Amygdala (tissue), 56 donors: ENCODE measurements around the gene INSR.
"Not testable (repeated sequence)": the region's sequence is repeated elsewhere in the genome, so short reads cannot be mapped to it uniquely, and the experiment has no call there.

Experiments used
- DNase-seq, 56 donors: peaks; one replicate each; lab custom pipeline; 2025; lab: John Stamatoyannopoulos, UW

Gene INSR

DNA sequence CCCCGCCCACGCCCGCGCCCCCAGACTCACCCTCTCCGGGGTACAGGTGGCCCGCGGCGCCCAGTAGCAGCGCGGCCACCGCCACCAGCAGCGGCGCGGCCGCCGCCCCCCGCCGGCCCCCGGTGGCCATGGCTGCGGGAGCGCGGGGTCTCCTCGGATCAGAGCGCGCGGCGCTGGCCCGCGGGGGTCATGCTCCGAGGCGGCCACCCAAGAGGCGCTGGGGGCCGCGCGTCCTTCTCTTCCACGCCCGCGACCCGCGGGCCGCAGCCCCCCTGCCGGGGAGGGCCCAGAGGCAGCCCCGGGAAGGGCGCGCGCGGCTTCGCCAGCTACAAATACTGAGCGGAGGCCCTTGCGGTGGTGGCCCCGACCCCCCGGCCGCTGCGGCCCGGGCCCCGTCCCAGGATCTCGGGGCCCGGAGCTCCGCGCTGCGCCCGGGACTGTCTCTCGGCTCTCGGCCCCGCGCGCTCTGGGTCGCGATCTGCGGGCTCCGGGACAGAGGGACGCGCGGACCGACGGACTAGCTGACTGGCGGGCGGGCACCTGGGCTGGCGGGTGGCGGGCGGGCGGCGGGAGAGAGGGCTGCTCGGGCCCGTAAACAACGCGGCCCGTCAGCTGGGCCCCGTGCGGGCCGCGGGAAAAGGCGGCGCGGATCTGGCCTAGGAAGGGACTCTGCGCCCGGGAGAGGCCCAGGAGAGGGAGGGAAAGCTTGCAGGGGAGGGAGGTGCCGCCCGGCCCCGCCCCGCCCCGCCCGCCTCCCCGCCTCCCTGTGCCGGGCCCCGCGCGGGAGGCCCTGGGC lies at the start of gene INSR:
Gene INSR, minus strand, starts transcription at position 653 of the 796 bp plus-strand sequence. Its CDS starts 523 bp downstream, at position 130.
- DNase-seq: peak; percentile 22 to 90 (median 78)

DNA sequence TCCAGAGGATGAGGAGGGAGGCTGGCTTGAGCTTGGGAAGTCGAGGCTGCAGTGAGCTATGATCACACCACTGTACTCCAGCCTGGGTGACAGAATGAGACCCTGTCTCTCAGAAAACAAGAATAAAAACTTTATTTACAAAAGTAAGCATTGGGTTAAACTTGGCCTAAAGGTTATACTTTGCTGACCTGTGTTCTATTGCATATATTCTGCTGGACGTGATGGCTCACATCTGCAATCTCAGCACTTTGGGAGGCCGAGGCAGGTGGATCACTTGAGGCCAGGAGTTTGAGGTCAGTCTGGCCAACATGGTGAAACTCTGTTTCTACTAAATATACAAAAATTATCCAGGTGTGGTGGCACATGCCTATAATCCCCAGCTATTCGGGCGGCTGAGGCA lies 47.9 kb upstream of the INSR start:
- no peak for DNase-seq

DNA sequence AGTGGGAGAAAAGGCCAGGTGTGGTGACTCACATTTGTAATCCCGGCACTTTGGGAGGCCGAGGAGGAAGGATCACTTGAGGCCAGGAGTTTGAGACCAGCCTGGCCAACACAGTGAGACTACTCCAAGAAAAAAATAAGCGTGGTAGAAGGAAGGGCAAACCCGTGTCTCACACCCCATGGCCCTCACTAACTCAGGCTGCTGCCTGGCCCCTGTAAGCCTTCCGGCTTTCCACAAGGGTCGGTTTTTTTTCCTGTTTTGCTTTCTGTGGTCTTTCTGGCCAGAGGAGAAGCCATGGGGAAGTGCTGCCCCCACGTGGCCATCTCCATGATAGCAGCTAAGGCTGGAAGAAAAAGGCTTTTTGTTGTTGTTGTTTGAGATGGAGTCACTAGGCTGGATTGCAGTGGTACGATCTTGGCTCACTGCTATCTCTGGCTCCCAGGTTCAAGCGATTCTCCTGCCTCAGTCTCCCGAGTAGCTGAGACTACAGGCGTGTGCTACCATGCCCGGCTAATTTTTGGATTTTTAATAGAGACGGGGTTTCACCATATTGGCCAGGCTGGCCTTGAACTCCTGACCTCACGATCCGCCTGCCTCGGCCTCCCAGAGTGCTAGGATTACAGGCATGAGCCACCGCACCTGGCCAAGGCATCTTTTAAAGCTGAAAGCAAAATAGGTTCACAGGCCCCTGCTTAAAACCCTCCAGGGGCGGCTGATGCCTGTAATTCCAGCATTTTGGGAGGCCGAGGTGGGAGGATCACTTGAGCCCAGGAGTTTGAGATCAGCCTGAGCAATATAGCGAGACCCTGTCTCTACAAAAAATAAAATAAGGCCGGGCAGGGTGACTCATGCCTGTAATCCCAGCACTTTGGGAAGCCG lies 47.0 kb upstream of the INSR start:
- peak in 51 of 56 donors; percentile 20 to 92 (median 63) for DNase-seq

DNA sequence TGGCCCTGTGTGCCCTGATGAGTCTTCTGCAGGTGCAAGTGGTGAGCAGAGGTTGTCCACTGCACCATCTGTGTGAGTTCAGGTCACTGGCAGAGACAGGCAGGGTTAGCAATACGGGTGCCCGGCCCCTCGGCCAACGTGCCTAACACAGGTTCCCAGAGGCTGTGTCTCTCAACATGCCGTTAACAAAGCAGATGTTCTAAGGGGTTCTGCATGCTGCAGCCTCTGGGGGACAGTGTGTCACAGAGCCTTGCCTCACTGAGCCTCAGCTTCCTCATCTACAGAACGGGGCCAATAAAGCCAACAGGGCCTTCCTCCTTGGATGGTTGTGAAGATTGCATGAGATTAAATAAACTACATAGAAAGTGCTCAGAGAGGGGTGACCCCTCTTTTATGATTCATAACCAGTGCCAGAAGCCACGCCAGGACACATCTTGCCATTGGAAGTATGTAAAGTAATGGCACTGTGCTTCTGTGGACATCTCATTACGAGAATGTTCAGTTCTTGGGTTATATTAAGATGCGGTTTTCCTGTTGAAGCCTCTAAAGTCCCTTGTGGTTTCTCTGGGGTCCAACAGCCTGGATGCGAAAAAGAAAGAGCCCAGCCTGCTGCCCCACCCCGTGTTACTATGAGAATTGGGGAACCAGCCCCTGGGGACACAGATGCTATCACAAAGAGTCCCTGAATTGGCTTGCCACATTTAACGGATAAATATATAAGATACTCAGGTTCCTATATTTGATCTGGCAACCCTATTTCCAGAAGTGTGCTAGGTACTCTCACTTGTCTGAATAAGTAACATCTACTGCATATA lies 43.4 kb upstream of the INSR start:
- DNase-seq: peak in 7 of 56 donors; percentile 6 to 35 (median 13)

DNA sequence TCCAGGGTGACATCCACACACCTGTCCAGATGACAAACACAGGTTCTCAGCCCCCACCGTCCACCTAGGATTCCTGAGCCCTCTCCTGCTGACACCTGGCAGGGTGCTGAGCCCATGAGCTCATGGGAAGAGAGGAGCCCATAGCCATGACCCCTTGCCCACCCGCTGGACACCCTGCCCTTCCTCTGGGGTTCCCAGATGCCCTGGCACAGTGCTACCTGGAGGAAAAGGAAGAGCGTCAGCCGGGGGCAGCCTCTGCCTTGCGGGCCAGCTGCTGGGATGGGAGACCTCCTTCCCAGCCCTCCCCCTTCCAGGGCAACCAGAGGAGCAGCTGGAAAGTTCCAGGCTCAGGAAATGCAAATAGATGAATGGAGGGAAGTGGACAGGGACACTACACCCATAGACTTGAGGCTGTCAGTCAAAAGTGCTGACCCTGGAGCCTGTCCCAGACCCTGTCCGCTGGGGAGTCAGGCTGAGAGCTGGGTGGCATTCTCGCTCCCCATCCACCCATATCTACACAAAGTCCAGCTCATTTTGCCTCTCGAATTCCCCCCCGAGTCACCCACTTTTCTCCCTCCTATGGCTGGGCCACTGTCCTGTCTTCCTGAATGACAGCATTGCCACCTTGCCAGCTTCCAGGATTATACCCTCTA lies 42.2 kb upstream of the INSR start:
- DNase-seq: no peak

DNA sequence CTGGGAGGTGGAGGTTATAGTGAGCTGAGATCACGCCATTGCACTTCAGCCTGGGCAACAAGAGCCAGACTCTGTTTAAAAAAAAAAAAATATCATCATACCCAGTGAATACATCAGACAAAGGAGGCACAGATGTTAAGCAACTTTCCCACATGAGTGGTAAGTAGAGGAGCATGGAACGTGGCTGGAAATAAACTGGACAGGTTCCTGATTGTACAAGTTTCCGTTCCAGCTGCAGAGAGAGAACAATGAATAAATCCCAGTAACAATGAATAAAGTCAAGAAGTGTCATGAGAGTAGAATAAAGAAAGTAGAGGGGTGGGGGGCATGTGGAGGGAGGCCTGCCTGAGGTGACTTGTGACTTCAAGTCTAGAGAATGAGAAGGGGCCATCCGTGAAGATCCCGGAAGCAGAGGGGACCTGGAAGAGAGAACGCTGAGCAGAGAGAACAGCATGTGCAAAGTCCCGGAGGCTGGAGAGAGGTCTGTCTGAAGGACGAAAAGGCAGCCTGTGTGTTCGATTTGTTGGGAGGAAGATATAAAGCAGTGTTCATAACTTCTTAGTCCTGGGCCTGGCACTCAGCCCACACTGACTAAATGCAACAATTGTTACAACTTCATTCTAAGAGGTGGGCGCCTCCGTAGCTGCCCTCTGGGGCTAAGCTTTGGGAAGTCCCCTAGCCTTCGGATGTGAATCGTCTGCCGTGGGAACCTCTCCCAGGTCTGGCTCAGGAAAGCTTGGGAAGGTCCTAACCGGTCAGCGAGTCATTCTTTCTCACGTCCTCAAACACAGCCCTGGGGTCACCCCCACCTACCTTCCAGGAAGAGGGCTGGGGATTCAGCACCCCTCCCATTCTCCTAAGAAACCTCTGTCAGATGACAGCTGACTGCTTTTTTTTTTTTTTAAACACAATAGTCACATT lies 39.2 kb upstream of the INSR start:
- DNase-seq: peak in 1 of 56 donors; percentile 6

DNA sequence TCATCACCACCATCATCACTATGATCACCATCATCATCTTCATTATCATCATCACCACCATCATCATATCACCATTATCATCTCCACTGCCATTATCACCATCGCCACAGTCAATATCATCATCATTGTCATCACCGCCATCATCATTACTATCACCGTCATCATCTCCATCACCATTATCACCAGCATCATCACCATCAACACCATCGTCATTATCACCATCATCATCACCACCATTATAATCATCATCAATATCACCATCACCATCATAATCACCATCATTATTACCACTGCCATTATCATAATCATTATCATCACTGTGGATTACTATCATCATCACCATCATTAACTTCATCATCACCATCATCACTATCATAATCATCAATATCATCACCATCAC lies 37.2 kb upstream of the INSR start:
- no peak for DNase-seq

DNA sequence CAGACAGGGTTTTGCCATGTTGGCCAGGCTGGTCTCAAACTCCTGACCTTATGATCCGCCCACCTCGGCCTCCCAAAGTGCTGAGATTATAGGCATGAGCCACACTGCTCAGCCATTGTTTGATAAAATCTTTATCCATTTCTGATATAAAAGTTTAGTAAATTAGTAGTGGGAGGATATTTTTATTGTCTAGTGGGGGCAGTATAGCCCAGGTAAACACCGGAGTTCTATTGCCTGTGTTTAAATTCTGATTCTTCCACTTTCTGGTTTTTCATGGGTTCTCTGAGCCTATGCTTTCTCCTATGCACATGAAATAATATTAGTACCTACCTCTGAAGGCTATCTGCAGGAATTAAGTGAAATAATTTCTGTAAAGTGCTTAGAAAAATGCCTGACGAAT lies 34.4 kb upstream of the INSR start:
- DNase-seq: no peak

DNA sequence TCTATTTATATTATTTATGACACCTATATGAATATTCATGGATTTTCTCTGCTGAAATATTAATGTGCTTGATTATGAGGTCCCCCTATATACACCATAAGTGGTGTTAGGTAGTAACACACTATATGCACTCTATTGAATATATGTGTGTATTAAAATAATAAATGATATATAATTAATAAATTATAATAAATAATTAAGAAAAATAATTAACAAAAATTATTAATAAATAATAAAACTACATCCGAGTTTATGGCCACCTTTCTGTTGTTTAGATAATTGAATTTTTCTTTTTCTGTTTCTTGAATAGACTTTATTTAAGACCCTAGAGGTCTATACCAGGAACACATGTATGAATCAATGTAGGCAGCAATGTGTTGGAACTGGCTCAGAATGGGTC lies 33.6 kb upstream of the INSR start:
- DNase-seq: no peak

DNA sequence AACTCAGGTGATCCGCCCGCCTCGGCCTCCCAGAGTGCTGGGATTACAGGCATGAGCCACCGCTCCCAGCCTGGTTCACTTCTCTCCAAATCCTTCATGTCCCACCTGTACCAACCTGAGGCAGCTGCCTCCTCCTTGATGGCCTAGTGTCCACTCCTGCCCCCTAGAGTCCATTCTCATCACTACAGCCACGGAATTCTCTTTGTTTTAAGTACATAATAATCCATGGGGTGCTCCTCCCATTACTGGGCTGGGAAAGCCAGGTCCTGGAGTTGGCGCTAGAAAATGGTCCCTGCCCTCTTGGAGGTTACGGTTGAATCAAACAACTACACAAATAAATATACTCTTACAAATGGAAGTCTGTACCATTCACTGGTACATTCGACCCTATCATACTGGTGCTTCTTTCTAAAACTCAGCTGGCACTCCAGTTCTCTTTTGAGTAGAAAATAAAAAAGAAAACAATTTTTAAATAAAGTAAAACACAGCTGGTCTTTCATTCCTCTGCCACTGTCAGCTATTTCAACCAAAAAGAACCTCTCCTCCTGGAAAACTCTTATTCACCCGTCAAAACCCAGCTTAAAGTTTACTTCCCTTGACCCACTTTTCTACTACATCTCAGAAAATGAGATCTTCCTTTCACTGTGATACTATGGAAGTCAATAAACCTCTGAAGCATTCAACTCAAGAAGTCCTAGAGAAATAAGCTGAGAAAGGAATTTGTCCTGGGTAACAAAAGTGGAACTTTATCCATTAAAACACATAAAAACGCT lies 32.1 kb upstream of the INSR start:
- no peak for DNase-seq

DNA sequence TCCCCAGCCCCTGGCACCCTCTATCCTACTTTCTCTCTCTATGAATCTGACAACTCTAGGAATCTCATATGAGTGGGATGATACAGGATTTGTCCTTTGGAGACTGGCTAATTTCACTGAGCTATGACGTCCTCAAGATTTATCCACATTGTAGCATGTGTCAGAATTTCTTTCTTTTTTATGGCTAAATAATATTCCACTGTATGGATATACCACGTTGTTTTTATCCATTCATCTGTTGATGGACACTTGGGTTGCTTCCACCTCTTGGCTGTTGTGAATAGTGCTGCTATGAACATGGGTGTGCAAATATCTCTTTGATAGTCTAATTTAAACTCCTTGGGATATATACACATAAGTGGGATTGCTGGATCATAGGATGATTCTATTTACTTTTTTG lies 24.0 kb upstream of the INSR start:
- DNase-seq: no peak

DNA sequence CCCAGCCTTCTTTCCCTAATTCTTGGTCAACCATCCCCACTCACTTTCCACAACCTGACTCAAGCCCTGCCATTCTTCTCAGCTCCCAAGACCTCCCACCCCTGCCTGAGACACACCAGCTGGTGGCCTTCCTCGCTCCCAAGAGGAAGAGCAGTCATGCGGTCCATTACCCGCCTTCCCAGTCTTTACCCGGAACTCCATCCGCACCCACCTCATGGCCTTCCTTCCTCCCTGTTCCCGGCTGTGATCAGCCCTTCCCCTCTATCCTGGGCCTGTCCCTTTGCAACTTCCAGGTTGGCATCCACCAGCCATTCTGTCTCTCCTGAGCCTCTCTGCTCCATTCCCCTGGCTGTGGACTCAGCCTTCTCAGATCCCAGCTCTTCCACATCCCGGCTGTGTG lies 18.6 kb upstream of the INSR start:
- no peak for DNase-seq

DNA sequence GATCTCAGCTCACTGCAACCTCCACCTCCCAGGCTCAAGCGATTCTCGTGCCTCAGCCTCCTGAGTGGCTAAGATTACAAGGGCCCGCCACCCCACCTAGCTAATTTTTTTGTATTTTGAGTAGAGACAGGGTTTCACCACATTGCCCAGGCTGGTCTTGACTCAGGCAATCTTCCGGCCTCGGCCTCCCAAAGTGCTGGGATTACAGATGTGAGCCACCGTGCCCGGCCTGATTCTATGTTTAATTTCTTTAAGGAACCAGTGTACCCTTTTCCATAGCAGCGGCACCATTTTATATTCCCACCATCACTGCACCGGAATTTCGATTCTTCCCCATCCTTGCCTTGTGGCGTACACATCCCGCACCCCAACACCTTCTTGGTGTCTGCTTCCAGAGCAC lies 17.7 kb upstream of the INSR start:
- DNase-seq: no peak

DNA sequence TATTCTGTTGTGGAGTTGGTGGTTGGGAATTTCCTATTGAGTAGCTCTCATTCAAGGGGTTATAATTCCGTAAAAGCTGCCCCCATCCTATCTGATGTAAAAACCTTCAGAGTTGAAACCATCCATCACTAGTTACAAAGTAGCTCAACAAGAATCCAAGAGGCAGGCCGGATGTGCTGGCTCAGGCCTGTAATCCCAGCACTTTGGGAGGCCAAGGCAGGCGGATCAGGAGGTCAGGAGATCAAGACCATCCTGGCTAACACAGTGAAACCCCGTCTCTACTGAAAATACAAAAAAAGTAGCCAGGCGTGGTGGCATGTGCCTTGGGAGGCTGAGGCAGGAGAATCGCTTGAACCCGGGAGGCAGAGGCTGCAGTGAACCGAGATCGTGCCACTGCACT lies 14.1 kb upstream of the INSR start:
- DNase-seq: not testable (repeated sequence)

DNA sequence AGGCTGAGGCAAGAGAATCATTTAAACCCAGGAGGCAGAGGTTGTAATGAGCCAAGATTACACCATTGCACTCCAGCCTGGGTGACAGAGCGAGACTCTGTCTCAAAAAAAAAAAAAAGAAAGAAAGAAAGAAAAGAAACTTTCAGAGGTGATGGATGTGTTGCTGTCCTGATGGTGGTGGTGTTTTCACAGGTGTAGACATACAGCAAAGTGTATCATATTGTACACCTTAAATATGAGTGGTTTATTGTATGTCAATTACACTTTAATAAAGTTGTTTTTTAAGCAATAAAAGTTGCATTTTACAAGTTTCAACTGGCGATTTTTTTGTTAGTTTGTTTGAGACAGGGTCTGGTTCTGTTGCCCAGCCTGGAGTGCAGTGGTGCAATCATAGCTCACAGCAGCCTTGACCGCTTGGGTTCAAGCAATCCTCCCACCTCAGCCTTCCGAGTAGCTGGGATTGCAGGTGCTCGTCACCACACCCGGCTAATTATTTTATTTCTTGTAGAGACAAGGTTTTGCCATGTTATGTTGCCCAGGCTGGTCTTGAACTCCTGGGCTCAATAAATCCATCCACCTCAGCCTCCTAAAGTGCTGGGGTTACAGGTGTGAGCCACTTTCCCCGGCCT lies 13.5 kb upstream of the INSR start:
- no peak for DNase-seq

DNA sequence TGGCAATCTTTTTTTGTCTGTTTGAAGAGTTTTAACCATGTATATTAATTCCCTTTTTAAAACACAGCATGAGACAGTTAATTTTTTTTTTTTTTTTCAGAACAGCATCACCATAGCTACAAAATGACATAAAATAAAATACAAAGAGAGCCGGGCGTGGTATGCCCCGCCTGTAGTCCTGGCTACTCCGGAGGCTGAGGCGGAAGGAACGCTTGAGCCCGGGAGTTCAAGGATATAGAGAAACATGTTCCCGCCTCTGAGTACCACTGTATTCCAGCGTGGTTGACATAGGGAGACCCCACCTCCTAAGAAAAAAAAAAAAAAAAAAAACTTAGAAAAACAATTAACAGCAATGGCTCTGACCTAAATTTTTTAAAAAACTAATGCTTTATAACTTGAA lies 10.0 kb upstream of the INSR start:
- no peak for DNase-seq

DNA sequence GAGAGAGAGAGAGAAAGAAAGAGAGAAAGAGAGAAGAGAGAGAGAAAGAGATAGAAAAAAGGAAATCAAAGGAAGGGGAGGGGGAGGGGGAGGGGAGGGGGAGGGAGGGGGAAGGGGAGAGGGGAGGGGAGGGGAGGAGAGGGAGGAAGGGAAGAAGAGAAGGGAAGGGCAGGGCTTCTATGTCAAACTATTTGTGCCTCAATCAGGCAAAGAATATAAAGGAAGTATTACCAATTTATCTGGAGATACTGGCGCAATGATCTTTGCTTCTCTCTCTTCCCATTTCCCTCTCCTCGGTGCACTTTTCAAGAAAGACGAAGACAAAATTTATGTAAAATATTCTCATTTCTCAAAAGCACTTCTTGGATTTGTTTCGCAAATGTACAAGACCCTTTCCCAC lies 9.3 kb upstream of the INSR start:
- no peak for DNase-seq

DNA sequence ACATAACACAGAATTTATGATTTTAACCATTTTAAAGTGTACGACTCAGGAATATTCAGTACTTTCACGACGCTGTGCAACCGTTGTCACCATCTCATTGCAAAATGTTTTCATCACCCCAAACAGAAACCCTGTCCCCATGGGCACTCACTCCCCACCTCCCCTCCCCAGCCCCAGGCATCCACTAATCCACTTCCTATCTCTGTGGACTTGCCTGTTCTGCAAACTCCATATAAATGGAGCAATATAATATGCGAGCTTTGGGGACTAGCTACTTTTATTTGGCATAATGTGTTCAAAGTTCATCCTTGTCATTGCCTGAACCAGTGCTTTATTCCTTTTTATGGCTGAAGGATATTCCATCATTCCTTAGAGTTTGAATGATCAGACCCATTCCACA lies 7.3 kb upstream of the INSR start:
- no peak for DNase-seq
